HK-2 (cell line): Measurements from ENCODE around the gene TMTC1.

Source experiments
- DNase-seq: peaks from one replicate; pipeline ENCODE4 v3.0.0-alpha.2; 2018; ENCODE audit not compliant: unreplicated experiment

Gene TMTC1

GRCh38 chr12:29780084-29780483, 3.7 kb downstream of the TMTC1 start:
- DNase-seq: no peak

GRCh38 chr12:29778531-29778930, 5.2 kb downstream of the TMTC1 start:
- DNase-seq: no peak

GRCh38 chr12:29773076-29773475, 10.7 kb downstream of the TMTC1 start:
- DNase-seq: no peak

- no peak for DNase-seq
These were observed 12.0 kb downstream of the TMTC1 start for GRCh38 chr12:29771786-29772185.

GRCh38 chr12:29771165-29771564, 12.6 kb downstream of the TMTC1 start:
- DNase-seq: no peak

- DNase-seq: no peak
These were observed 14.4 kb downstream of the TMTC1 start for GRCh38 chr12:29769162-29769858.

GRCh38 chr12:29768372-29768771, 15.4 kb downstream of the TMTC1 start:
- DNase-seq: no peak

- DNase-seq: no peak
These were observed 20.4 kb downstream of the TMTC1 start for GRCh38 chr12:29763301-29763683.

GRCh38 chr12:29762637-29763300, 21.0 kb downstream of the TMTC1 start:
- no peak for DNase-seq

- no peak for DNase-seq
These were observed 23.8 kb downstream of the TMTC1 start for GRCh38 chr12:29759950-29760349.

- DNase-seq: no peak
These were observed 26.9 kb downstream of the TMTC1 start for GRCh38 chr12:29756741-29757390.

- DNase-seq: no peak
These were observed 29.2 kb downstream of the TMTC1 start for GRCh38 chr12:29754235-29755189.

GRCh38 chr12:29752121-29752520, 31.6 kb downstream of the TMTC1 start:
- DNase-seq: no peak

GRCh38 chr12:29751676-29752075, 32.1 kb downstream of the TMTC1 start:
- no peak for DNase-seq

- no peak for DNase-seq
These were observed 32.9 kb downstream of the TMTC1 start for GRCh38 chr12:29750928-29751220.

GRCh38 chr12:29750131-29750927, 33.4 kb downstream of the TMTC1 start:
- peak; percentile 1 for DNase-seq

GRCh38 chr12:29744365-29744764, 39.4 kb downstream of the TMTC1 start:
- no peak for DNase-seq

- no peak for DNase-seq
These were observed 39.9 kb downstream of the TMTC1 start for GRCh38 chr12:29743801-29744200.

- no peak for DNase-seq
These were observed 40.7 kb downstream of the TMTC1 start for GRCh38 chr12:29743077-29743476.

GRCh38 chr12:29742646-29743045, 41.1 kb downstream of the TMTC1 start:
- no peak for DNase-seq
